HG03025 (cell line): ENCODE data around the gene SSTR1.

ENCODE experiments used
- ATAC-seq: cut with Tn5 transposase; IDR thresholded peaks from one replicate; pipeline ENCODE4 v1.9.1; 2021; ENCODE audit warnings: mild to moderate bottlenecking, moderate library complexity; ENCODE audit not compliant: unreplicated experiment, low FRiP score

The SSTR1 gene

DNA sequence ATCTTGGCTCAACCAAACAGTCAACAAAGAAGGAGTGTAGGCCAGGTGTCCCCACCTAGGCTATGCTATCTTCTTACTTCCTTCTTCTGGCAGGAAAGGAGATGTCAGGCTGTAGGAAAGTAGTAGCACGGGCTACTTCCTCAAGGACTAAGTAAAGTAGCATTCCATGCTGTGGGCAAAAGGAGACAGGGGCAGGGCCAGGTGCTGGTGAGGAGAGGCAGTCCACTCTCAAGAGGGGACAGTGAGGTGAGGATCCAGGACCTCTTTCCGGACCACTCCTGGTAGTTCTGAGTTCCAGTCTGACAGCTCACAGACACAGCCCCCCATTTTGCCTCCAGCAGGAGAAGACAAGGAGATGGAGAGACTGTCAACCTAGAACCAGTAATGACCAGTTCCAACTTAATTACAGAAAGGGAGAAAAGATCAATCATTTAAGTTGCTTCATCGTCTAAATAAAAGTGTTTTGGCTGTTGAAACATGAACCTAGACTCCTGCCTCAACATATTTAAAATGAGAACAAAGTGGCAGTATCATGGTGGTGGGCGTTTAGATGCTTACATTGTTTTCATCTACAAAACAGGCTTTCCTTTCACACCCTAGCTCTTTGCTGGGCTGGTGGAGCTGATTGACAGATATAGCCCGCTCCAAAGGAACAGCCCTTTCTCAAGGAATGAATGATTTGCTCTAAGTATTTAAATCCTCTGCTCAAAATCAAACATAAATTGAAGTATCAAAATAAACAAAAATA lies 5.1 kb upstream of the SSTR1 start:
- ATAC-seq = no peak

- no peak for ATAC-seq
Observed at GRCh38 chr14:38203929-38204718, 3.6 kb upstream of the SSTR1 start.

GRCh38 chr14:38204719-38205115 lies 3.0 kb upstream of the SSTR1 start:
- no peak for ATAC-seq

- ATAC-seq = no peak
Observed at GRCh38 chr14:38205119-38205813, 2.4 kb upstream of the SSTR1 start.

DNA sequence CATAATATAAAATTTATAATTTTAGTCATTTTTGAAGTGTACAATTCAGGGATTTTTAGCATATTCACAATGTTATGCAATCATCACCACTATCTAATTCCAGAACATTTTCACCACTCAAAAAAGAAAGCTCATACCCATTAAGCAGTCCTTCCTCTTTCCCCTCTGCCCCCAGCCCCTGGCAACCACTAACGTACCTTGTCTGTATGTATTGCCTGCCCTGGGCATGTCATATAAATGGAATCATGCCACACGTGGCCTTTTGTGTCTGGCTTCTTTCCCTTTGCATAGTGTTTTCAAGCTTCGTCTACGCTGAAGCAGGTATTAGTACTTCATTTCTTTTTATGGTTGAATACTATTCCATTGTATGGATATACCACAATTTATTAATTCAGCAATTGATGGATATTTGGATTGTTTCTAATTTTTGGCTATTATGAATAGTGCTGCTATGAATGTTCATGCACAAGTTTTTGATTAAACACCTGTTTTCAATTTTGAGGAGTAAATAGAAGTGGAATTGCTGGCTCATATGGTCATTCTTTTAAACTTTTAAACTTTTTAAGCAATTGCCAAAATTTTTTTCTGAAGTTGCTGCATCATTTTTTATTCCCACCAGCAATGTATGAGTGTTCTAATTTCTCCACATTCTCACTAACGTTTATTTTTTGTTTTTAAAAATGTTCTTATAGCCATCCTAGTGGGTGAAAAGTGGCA lies 1.6 kb upstream of the SSTR1 start:
- ATAC-seq = no peak

GRCh38 chr14:38206689-38207376 lies 871 bp upstream of the SSTR1 start:
- no peak for ATAC-seq

- no peak for ATAC-seq
Observed at GRCh38 chr14:38207377-38207735, 348 bp upstream of the SSTR1 start.

DNA sequence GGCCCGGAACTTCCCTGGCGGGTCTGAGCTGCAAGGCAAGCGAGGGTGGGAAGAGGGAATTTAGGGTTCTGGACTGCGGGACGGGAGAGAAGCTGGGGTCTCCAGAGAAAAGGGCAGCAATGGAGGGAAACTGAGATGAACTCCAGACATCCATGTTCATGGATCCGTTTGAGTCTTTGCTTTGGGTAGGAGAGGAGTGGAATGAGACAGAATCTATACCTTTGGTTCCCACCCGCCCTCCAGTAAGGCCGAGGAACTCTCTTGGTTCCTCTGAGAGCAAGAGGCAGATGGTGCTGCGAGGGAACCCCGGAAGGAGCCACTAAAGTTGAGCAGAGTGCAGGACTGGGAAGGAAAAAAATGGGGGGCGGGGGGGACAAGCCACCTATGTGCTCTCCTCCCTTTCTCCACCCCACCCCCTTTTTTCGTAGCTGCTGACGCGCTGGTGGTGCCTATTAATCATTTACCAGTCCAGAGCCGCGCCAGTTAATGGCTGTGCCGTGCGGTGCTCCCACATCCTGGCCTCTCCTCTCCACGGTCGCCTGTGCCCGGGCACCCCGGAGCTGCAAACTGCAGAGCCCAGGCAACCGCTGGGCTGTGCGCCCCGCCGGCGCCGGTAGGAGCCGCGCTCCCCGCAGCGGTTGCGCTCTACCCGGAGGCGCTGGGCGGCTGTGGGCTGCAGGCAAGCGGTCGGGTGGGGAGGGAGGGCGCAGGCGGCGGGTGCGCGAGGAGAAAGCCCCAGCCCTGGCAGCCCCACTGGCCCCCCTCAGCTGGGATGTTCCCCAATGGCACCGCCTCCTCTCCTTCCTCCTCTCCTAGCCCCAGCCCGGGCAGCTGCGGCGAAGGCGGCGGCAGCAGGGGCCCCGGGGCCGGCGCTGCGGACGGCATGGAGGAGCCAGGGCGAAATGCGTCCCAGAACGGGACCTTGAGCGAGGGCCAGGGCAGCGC lies 1.2 kb downstream of the SSTR1 start:
- ATAC-seq = no peak

- ATAC-seq = no peak
Observed at GRCh38 chr14:38209572-38210557, 2.2 kb downstream of the SSTR1 start.

DNA sequence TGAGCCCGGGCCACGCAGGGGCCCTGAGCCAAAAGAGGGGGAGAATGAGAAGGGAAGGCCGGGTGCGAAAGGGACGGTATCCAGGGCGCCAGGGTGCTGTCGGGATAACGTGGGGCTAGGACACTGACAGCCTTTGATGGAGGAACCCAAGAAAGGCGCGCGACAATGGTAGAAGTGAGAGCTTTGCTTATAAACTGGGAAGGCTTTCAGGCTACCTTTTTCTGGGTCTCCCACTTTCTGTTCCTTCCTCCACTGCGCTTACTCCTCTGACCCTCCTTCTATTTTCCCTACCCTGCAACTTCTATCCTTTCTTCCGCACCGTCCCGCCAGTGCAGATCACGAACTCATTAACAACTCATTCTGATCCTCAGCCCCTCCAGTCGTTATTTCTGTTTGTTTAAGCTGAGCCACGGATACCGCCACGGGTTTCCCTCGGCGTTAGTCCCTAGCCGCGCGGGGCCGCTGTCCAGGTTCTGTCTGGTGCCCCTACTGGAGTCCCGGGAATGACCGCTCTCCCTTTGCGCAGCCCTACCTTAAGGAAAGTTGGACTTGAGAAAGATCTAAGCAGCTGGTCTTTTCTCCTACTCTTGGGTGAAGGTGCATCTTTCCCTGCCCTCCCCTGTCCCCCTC lies 3.0 kb downstream of the SSTR1 start:
- ATAC-seq = no peak

DNA sequence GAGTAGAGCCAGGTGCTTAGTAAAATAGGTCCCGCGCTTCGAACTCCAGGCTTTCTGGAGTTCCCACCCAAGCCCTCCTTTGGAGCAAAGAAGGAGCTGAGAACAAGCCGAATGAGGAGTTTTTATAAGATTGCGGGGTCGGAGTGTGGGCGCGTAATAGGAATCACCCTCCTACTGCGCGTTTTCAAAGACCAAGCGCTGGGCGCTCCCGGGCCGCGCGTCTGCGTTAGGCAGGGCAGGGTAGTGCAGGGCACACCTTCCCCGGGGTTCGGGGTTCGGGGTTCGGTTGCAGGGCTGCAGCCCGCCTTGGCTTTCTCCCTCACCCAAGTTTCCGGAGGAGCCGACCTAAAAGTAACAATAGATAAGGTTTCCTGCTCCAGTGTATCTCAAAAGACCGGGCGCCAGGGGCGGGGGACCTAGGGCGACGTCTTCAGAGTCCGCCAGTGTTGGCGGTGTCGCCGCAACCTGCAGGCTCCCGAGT lies 3.6 kb downstream of the SSTR1 start:
- no peak for ATAC-seq

GRCh38 chr14:38212111-38212510 lies 4.4 kb downstream of the SSTR1 start:
- ATAC-seq = no peak

GRCh38 chr14:38213001-38213400 lies 5.3 kb downstream of the SSTR1 start:
- ATAC-seq = no peak

DNA sequence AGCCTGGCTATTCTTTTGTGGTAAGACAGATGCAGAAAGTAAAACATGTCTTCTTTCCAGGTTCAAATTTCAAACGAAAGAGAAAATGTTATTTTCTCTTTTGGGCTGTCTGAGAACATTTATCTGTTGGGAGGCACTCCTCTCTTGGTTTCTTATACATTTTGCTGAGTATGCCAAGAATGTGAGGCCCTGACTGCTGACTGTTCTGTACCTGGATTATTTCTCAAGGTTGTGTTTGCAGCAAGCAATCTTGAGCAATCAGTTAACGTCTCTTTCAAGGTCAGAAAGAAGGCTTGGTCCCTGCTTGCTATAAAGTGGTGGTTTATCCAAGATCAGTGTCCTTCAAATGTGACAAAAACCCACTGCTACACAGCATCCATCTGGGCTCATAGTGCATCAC lies 9.8 kb downstream of the SSTR1 start:
- ATAC-seq = no peak

GRCh38 chr14:38221077-38221476 lies 13.4 kb downstream of the SSTR1 start:
- no peak for ATAC-seq

GRCh38 chr14:38224338-38224737 lies 16.6 kb downstream of the SSTR1 start:
- no peak for ATAC-seq

DNA sequence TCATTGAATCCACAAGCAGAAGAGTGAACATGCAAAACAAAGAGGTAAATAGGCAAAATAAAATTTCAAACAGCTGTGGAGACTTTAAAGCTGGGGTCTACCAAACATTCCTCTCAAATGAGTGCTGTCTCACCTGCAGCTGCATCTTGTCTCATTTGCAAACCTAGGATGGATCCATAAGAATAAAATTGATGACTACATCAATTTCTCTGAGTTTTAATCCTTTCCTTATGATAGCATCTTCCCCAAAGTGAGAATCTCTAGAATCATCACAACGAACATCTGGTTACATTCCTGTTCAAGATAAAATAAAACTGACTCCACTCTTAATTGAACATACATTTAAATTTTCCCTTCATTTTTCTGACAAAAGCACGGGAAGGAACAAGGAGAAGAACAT lies 18.2 kb downstream of the SSTR1 start:
- ATAC-seq = no peak
